CD8-positive, alpha-beta memory T cell (primary cell): ENCODE results near the gene CCR7. TPM values are rescaled to one million over a fixed set of nuclear protein-coding genes. Genes with fewer than 3 reads are reported as not detected.

Source experiments
- CTCF ChIA-PET: fragments of 350-600 bp; sonication (Branson Sonifier 250); formaldehyde crosslinking; loops from one replicate; lab custom pipeline; 2021; ENCODE audit warnings: antibody characterized with exemption; lab: Charles Lee
- POLR2A ChIA-PET: fragments of 350-600 bp; sonication (Branson Sonifier 250); formaldehyde crosslinking; loops from one replicate; lab custom pipeline; 2021; ENCODE audit warnings: antibody characterized with exemption; lab: Charles Lee
- DNase-seq, 5 donors: peaks; one replicate each; pipeline versions ENCODE4 v3.0.0 to v3.0.0-alpha.2; 2020 to 2022; ENCODE audit warnings: mixed read lengths in 1 of 5
- H3K27ac ChIP-seq: one replicate; pipeline ENCODE4 v1.7.0; 2013; ENCODE audit warnings: low read depth, mild to moderate bottlenecking, low read length, moderate library complexity
- H3K27me3 ChIP-seq: 2 replicates; pipeline ENCODE4 v1.7.0; 2013; ENCODE audit warnings: low read length, mild to moderate bottlenecking; ENCODE audit not compliant: insufficient read depth, poor library complexity, severe bottlenecking
- H3K36me3 ChIP-seq: 2 replicates; pipeline ENCODE4 v1.7.0; 2013; ENCODE audit warnings: mild to moderate bottlenecking, low read length, moderate library complexity; ENCODE audit not compliant: insufficient read depth
- H3K4me1 ChIP-seq: 2 replicates; pipeline ENCODE4 v1.7.0; 2013; ENCODE audit warnings: mild to moderate bottlenecking, low read length, moderate library complexity; ENCODE audit not compliant: insufficient read depth
- H3K4me3 ChIP-seq: 2 replicates; pipeline ENCODE4 v1.7.0; 2013; ENCODE audit warnings: mild to moderate bottlenecking, low read length
- H3K9me3 ChIP-seq: 2 replicates; pipeline ENCODE4 v1.7.0; 2013; ENCODE audit warnings: mild to moderate bottlenecking, low read length
- H3K27ac Mint-ChIP-seq, 8 donors: one replicate each; pipeline ENCODE4 v1.8.0; 2020 to 2021; ENCODE audit warnings: mixed read lengths in 8 of 8, mild to moderate bottlenecking in 6 of 8, inconsistent platforms in 3 of 8, moderate library complexity in 3 of 8
- H3K27me3 Mint-ChIP-seq, 2 donors: one replicate each; pipeline ENCODE4 v1.8.0; 2020 to 2021; ENCODE audit warnings: mixed read lengths in 2 of 2, mild to moderate bottlenecking in 1 of 2, moderate library complexity in 1 of 2
- H3K36me3 Mint-ChIP-seq, 3 donors: one replicate each; pipeline ENCODE4 v1.8.0; 2020 to 2021; ENCODE audit warnings: mixed read lengths in 3 of 3, inconsistent platforms in 1 of 3, mild to moderate bottlenecking in 1 of 3
- H3K4me1 Mint-ChIP-seq, 3 donors: one replicate each; pipeline ENCODE4 v1.8.0; 2020 to 2021; ENCODE audit warnings: mixed read lengths in 3 of 3, inconsistent platforms in 1 of 3, mild to moderate bottlenecking in 1 of 3
- H3K4me3 Mint-ChIP-seq, 7 donors: one replicate each; pipeline ENCODE4 v1.8.0; 2020 to 2021; ENCODE audit warnings: mixed read lengths in 7 of 7, mild to moderate bottlenecking in 6 of 7, moderate library complexity in 4 of 7, inconsistent platforms in 2 of 7
- H3K9me3 Mint-ChIP-seq, 5 donors: one replicate each; pipeline ENCODE4 v1.8.0; 2020 to 2022; ENCODE audit warnings: mixed read lengths in 5 of 5, mild to moderate bottlenecking in 3 of 5, moderate library complexity in 2 of 5, inconsistent platforms in 1 of 5
- polyA plus RNA-seq: library from polyadenylated mRNA; unstranded; fragments of 300-500 nt; fragmentation: Illumina TruSeq; gene quantifications from one replicate; pipeline ENCODE4 v1.2.3, GENCODE V29; 2021
- total RNA-seq, 2 experiments: library from RNA; stranded (reverse); gene quantifications; one replicate each; pipeline ENCODE4 v1.2.3, GENCODE V29; 2021

CCR7 gene
- total and polyA plus RNA-seq, 3 experiments from 2014 or later: 152 to 286 (median 154) TPM

- Mint-ChIP-seq H3K27ac (peak overlapping the region in 7 of 8 donors; percentile 47 to 99 (median 94)), H3K27me3 (peaks cover 0 to 3% of the 10 kb centered on the region in 2 donors), H3K36me3 (peaks cover 4 to 17% (median 7%) of the 10 kb centered on the region in 3 donors), H3K4me3 (peak overlapping the region in 2 of 7 donors; percentile 31 to 39), H3K4me1 (peaks cover 61 to 74% (median 72%) of the 10 kb centered on the region in 3 donors), H3K9me3 (peaks cover 6 to 9% (median 7%) of the 10 kb centered on the region in 5 donors)
- ChIA-PET POLR2A (interaction anchor here (0.5 kb wide), 1 partner anchor 124 kb away, joined by 3 read pairs; no protein-coding TSS in a partner anchor), CTCF (interaction anchor here (0.8 to 20.1 kb wide), 5 partner anchors 10 to 172 kb away, joined by 3 to 475 read pairs (median 4); partner anchors contain the start of gene CCR7)
- DNase-seq: no peak
- H3K4me3 ChIP-seq: no peak overlapping the region
- H3K36me3 ChIP-seq: no peaks in the 10 kb centered on the region
- peaks cover 68% of the 10 kb centered on the region for H3K4me1 ChIP-seq
- H3K27ac ChIP-seq: no peak overlapping the region
- no peaks in the 10 kb centered on the region for H3K27me3 ChIP-seq
- peaks cover 3% of the 10 kb centered on the region for H3K9me3 ChIP-seq
Observed at GRCh38 chr17:40529991-40530390, 35.3 kb downstream of the CCR7 start.

GRCh38 chr17:40528692-40529417, 36.4 kb downstream of the CCR7 start:
- H3K27ac ChIP-seq: no peak overlapping the region
- H3K27ac Mint-ChIP-seq: peak overlapping the region in 7 of 8 donors; percentile 81 to 99 (median 92)
- ChIA-PET POLR2A (interaction anchor here (1.0 kb wide), 2 partner anchors 15 to 48 kb away, joined by 6 to 8 read pairs; no protein-coding TSS in a partner anchor), CTCF (interaction anchor here (1.2 to 2.6 kb wide), 3 partner anchors 12 to 52 kb away, joined by 3 to 7 read pairs (median 4); no protein-coding TSS in a partner anchor)
- H3K27me3 ChIP-seq: no peaks in the 10 kb centered on the region
- no peak overlapping the region for H3K4me3 ChIP-seq
- H3K27me3 Mint-ChIP-seq: peaks cover 0 to 3% of the 10 kb centered on the region in 2 donors
- peaks cover 7 to 29% (median 13%) of the 10 kb centered on the region in 3 donors for H3K36me3 Mint-ChIP-seq
- peaks cover 60% of the 10 kb centered on the region for H3K4me1 ChIP-seq
- no peaks in the 10 kb centered on the region for H3K36me3 ChIP-seq
- peaks cover 53 to 65% (median 62%) of the 10 kb centered on the region in 3 donors for H3K4me1 Mint-ChIP-seq
- DNase-seq: peak in 3 of 5 donors; percentile 39 to 63 (median 59)
- H3K4me3 Mint-ChIP-seq: peak overlapping the region; percentile 50 to 75 (median 62)
- H3K9me3 Mint-ChIP-seq: peaks cover 12 to 16% (median 13%) of the 10 kb centered on the region in 5 donors
- peaks cover 11% of the 10 kb centered on the region for H3K9me3 ChIP-seq

- CTCF ChIA-PET: interaction anchor here (1.0 to 2.6 kb wide), 2 partner anchors 10 kb away, joined by 3 to 7 read pairs; no protein-coding TSS in a partner anchor
- no peaks in the 10 kb centered on the region for H3K36me3 ChIP-seq
- peaks cover 36 to 62% (median 57%) of the 10 kb centered on the region in 3 donors for H3K4me1 Mint-ChIP-seq
Observed at GRCh38 chr17:40526668-40527067, 38.6 kb downstream of the CCR7 start.

GRCh38 chr17:40525294-40525693, 40.0 kb downstream of the CCR7 start:
- peaks cover 15 to 41% (median 16%) of the 10 kb centered on the region in 3 donors for H3K36me3 Mint-ChIP-seq
- H3K27me3 Mint-ChIP-seq: no peaks in the 10 kb centered on the region
- no peak overlapping the region for H3K4me3 Mint-ChIP-seq
- Histone ChIP-seq H3K36me3 (no peaks in the 10 kb centered on the region), H3K27ac (no peak overlapping the region), H3K4me1 (peaks cover 24% of the 10 kb centered on the region), H3K27me3 (no peaks in the 10 kb centered on the region), H3K9me3 (peaks cover 11% of the 10 kb centered on the region), H3K4me3 (no peak overlapping the region)
- no peak for DNase-seq
- H3K27ac Mint-ChIP-seq: peak overlapping the region in 2 of 8 donors; percentile 2 to 35
- peaks cover 30 to 59% (median 55%) of the 10 kb centered on the region in 3 donors for H3K4me1 Mint-ChIP-seq
- ChIA-PET CTCF (interaction anchor here (0.9 to 1.9 kb wide), 3 partner anchors 35 to 83 kb away, joined by 3 to 7 read pairs (median 3); no protein-coding TSS in a partner anchor), POLR2A (interaction anchor here (0.7 kb wide), 1 partner anchor 65 kb away, joined by 4 read pairs; no protein-coding TSS in a partner anchor)
- peaks cover 10 to 14% (median 13%) of the 10 kb centered on the region in 5 donors for H3K9me3 Mint-ChIP-seq

More at GRCh38 chr17:40526668-40527067, 38.6 kb downstream of the CCR7 start:
- Histone ChIP-seq H3K27ac (no peak overlapping the region), H3K4me3 (no peak overlapping the region), H3K9me3 (peaks cover 11% of the 10 kb centered on the region), H3K4me1 (peaks cover 38% of the 10 kb centered on the region), H3K27me3 (no peaks in the 10 kb centered on the region)
- POLR2A ChIA-PET: no interaction called here
- DNase-seq: no peak
- no peak overlapping the region for H3K4me3 Mint-ChIP-seq
- peaks cover 14 to 41% (median 15%) of the 10 kb centered on the region in 3 donors for H3K36me3 Mint-ChIP-seq
- peak overlapping the region in 2 of 8 donors; percentile 35 to 63 for H3K27ac Mint-ChIP-seq
- H3K27me3 Mint-ChIP-seq: no peaks in the 10 kb centered on the region
- peaks cover 10 to 14% (median 13%) of the 10 kb centered on the region in 5 donors for H3K9me3 Mint-ChIP-seq

- Histone ChIP-seq H3K4me3 (no peak overlapping the region), H3K9me3 (peaks cover 11% of the 10 kb centered on the region), H3K36me3 (no peaks in the 10 kb centered on the region), H3K27ac (no peak overlapping the region), H3K27me3 (no peaks in the 10 kb centered on the region), H3K4me1 (peaks cover 23% of the 10 kb centered on the region)
- peak overlapping the region in 1 of 8 donors; percentile 28 for H3K27ac Mint-ChIP-seq
- CTCF ChIA-PET: interaction anchor here (0.9 to 1.9 kb wide), 2 partner anchors 48 to 91 kb away, joined by 3 to 7 read pairs; no protein-coding TSS in a partner anchor
- no peaks in the 10 kb centered on the region for H3K27me3 Mint-ChIP-seq
- peaks cover 10 to 14% (median 13%) of the 10 kb centered on the region in 5 donors for H3K9me3 Mint-ChIP-seq
- peaks cover 26 to 62% (median 54%) of the 10 kb centered on the region in 3 donors for H3K4me1 Mint-ChIP-seq
- peaks cover 15 to 41% (median 16%) of the 10 kb centered on the region in 3 donors for H3K36me3 Mint-ChIP-seq
- no peak for DNase-seq
- POLR2A ChIA-PET: interaction anchor here (0.6 to 1.3 kb wide), 2 partner anchors 16 to 213 kb away, joined by 3 to 5 read pairs; no protein-coding TSS in a partner anchor
- H3K4me3 Mint-ChIP-seq: no peak overlapping the region
Observed at GRCh38 chr17:40524243-40524965, 40.9 kb downstream of the CCR7 start.

DNA sequence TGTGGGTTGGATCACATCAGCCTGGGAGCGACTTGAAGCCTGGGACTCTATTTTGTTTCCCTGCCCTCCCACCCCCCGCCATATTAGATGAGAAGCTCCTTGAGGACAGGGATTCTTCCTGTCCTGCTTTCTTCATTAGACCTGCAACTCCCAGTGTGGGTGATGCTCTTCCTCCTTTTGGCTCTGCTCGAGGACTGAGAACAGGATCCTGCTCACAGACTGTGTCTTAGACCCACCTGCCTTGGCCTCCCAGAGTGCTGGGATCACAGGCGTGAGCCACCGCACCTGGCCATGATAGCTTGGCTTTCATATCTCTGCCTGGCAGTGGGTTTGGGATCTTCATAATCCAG, 42.3 kb downstream of the CCR7 start:
- POLR2A ChIA-PET: no interaction called here
- no peaks in the 10 kb centered on the region for H3K27me3 ChIP-seq
- Mint-ChIP-seq H3K4me1 (peaks cover 30 to 62% (median 56%) of the 10 kb centered on the region in 3 donors), H3K36me3 (peaks cover 15 to 41% (median 16%) of the 10 kb centered on the region in 3 donors), H3K27me3 (peaks cover 0 to 3% of the 10 kb centered on the region in 2 donors), H3K27ac (peak overlapping the region in 1 of 8 donors; percentile 28), H3K4me3 (peak overlapping the region in 1 of 7 donors; percentile 4), H3K9me3 (peaks cover 10 to 14% (median 13%) of the 10 kb centered on the region in 5 donors)
- no peak overlapping the region for H3K4me3 ChIP-seq
- H3K9me3 ChIP-seq: peaks cover 11% of the 10 kb centered on the region
- CTCF ChIA-PET: interaction anchor here (1.3 kb wide), 1 partner anchor 10 kb away, joined by 6 read pairs; no protein-coding TSS in a partner anchor
- peaks cover 23% of the 10 kb centered on the region for H3K4me1 ChIP-seq
- no peak for DNase-seq
- no peaks in the 10 kb centered on the region for H3K36me3 ChIP-seq
- H3K27ac ChIP-seq: no peak overlapping the region

DNA sequence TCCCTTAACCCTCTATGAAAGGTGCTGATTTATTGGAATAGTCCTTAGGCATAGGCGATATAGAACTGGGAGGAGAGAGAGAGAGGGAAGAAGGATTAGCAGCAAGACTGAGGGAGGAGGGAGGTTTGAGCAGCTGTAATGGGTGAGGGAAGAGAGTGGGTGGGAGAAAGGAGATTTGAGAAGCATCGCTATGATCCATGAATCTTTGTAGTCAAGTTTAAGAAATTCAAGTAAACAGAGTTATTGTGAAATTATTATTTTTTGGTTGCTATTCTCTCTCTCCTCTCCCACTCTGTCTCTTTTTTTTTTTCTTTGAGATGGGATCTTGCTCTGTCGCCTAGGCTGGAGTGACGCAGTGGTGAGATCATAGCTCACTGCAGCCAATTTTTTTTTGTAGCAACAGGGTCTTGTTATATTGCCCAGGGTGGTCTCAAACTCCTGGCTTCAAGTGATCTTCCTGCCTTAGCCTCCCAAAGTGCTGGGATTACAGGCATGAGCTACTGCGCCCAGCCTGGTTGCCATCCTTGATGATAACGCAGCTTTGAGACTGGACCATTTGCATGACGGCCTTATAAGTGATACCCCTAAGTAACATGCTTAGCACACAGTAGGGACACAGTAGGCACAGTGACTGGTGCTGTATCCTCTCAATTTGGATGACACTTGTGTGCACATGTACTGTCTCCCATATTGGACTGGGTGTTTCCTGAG, 42.9 kb downstream of the CCR7 start:
- POLR2A ChIA-PET: no interaction called here
- Histone ChIP-seq H3K36me3 (no peaks in the 10 kb centered on the region), H3K27ac (no peak overlapping the region), H3K9me3 (peaks cover 11% of the 10 kb centered on the region), H3K27me3 (no peaks in the 10 kb centered on the region), H3K4me1 (peaks cover 25% of the 10 kb centered on the region), H3K4me3 (no peak overlapping the region)
- no peak overlapping the region for H3K4me3 Mint-ChIP-seq
- CTCF ChIA-PET: interaction anchor here (1.3 kb wide), 1 partner anchor 11 kb away, joined by 6 read pairs; no protein-coding TSS in a partner anchor
- peaks cover 15 to 41% (median 16%) of the 10 kb centered on the region in 3 donors for H3K36me3 Mint-ChIP-seq
- H3K27me3 Mint-ChIP-seq: peaks cover 0 to 3% of the 10 kb centered on the region in 2 donors
- DNase-seq: no peak
- H3K4me1 Mint-ChIP-seq: peaks cover 32 to 61% (median 56%) of the 10 kb centered on the region in 3 donors
- H3K9me3 Mint-ChIP-seq: peaks cover 10 to 14% (median 13%) of the 10 kb centered on the region in 5 donors
- H3K27ac Mint-ChIP-seq: peak overlapping the region in 2 of 8 donors; percentile 70 to 87
